ENCODE data around the gene GRM5.

GRM5 gene

GRCh38 chr11:88666364-88666763 is 399.4 kb downstream of the GRM5 start:
- no peak for DNase-seq (ENCODE audit: low read depth, low spot score)
- ChIA-PET POLR2A (no interaction called here), CTCF (no interaction called here)
- no peak for TF ChIP-seq CTCF (IDR thresholded peaks at IDR 0.05; ENCODE audit: insufficient read depth, low read length, missing control alignments)
- no peak overlapping the region for H3K4me3 ChIP-seq (ENCODE audit: low read depth, low read length)

GRCh38 chr11:88657076-88657738 is 408.6 kb downstream of the GRM5 start:
- CTCF ChIA-PET = no interaction called here
- POLR2A ChIA-PET = no interaction called here
- DNase-seq (ENCODE audit: low read depth, low spot score) = no peak
- no peak overlapping the region for H3K4me3 ChIP-seq (ENCODE audit: low read depth, low read length)
- no peak for TF ChIP-seq CTCF (IDR thresholded peaks at IDR 0.05; ENCODE audit: insufficient read depth, low read length, missing control alignments)

GRCh38 chr11:88656283-88656682 is 409.5 kb downstream of the GRM5 start:
- ChIA-PET CTCF (no interaction called here), POLR2A (no interaction called here)
- DNase-seq (ENCODE audit: low read depth, low spot score) = no peak
- no peak for TF ChIP-seq CTCF (IDR thresholded peaks at IDR 0.05; ENCODE audit: insufficient read depth, low read length, missing control alignments)
- H3K4me3 ChIP-seq (ENCODE audit: low read depth, low read length) = no peak overlapping the region

- DNase-seq (ENCODE audit: low read depth, low spot score) = no peak
- no peak overlapping the region for H3K4me3 ChIP-seq (ENCODE audit: low read depth, low read length)
- no peak for TF ChIP-seq CTCF (IDR thresholded peaks at IDR 0.05; ENCODE audit: insufficient read depth, low read length, missing control alignments)
- ChIA-PET CTCF (no interaction called here), POLR2A (no interaction called here)
These were observed 410.1 kb downstream of the GRM5 start for GRCh38 chr11:88655656-88656055.

GRCh38 chr11:88655196-88655595 is 410.6 kb downstream of the GRM5 start:
- ChIA-PET POLR2A (no interaction called here), CTCF (no interaction called here)
- no peak for TF ChIP-seq CTCF (IDR thresholded peaks at IDR 0.05; ENCODE audit: insufficient read depth, low read length, missing control alignments)
- DNase-seq (ENCODE audit: low read depth, low spot score) = no peak
- no peak overlapping the region for H3K4me3 ChIP-seq (ENCODE audit: low read depth, low read length)

GRCh38 chr11:88651556-88651955 is 414.2 kb downstream of the GRM5 start:
- CTCF ChIA-PET = no interaction called here
- H3K4me3 ChIP-seq (ENCODE audit: low read depth, low read length) = no peak overlapping the region
- DNase-seq (ENCODE audit: low read depth, low spot score) = no peak
- POLR2A ChIA-PET = no interaction called here
- no peak for TF ChIP-seq CTCF (IDR thresholded peaks at IDR 0.05; ENCODE audit: insufficient read depth, low read length, missing control alignments)

Measured in AG04449 (cell line).